Transverse colon (tissue), 4 donors: Measurements from ENCODE around the gene MCOLN1.

Experiments used
- POLR2AphosphoS5 ChIP-seq, 3 donors: sonication (generic); formaldehyde crosslinking; IDR thresholded peaks; one replicate each; pipeline ENCODE4 v1.6.1; 2016; ENCODE audit warnings: antibody characterized with exemption in 3 of 3
- TF ChIP-seq, protein P1 (sequence below), 5 experiments: fragments of 200-600 bp in 3 of 5; fragments of 450-650 bp in 2 of 5; sonication (generic) in 3 of 5; IDR thresholded peaks; 1 replicate in 2 of 5; 2 replicates in 3 of 5; pipeline ENCODE4 v1.5.1; 2016 to 2017; ENCODE audit warnings: antibody characterized with exemption in 5 of 5, inconsistent platforms in 3 of 5, mild to moderate bottlenecking in 2 of 5, moderate library complexity in 1 of 5

- no peak for TF ChIP-seq POLR2AphosphoS5 (IDR thresholded peaks at IDR 0.05)
- TF ChIP-seq, protein P1, sequence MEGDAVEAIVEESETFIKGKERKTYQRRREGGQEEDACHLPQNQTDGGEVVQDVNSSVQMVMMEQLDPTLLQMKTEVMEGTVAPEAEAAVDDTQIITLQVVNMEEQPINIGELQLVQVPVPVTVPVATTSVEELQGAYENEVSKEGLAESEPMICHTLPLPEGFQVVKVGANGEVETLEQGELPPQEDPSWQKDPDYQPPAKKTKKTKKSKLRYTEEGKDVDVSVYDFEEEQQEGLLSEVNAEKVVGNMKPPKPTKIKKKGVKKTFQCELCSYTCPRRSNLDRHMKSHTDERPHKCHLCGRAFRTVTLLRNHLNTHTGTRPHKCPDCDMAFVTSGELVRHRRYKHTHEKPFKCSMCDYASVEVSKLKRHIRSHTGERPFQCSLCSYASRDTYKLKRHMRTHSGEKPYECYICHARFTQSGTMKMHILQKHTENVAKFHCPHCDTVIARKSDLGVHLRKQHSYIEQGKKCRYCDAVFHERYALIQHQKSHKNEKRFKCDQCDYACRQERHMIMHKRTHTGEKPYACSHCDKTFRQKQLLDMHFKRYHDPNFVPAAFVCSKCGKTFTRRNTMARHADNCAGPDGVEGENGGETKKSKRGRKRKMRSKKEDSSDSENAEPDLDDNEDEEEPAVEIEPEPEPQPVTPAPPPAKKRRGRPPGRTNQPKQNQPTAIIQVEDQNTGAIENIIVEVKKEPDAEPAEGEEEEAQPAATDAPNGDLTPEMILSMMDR (IDR thresholded peaks at IDR 0.05) = no peak
Observed at GRCh38 chr19:7507884-7508283, 14.5 kb upstream of the MCOLN1 start.
